Left lung (tissue), 10 donors: Measurements from ENCODE around the gene FAM227B. TPM values are rescaled to one million over a fixed set of nuclear protein-coding genes. Genes with fewer than 3 reads are reported as not detected.

Experiments
- ATAC-seq: fragments of 200-7000 bp; cut with Tn5 transposase; one replicate; pipeline ENCODE4 v1.9.1; 2020; ENCODE audit warnings: moderate library complexity
- DNase-seq, 4 donors: peaks; one replicate each; pipeline ENCODE4 v3.0.0-alpha.2; 2013 to 2020
- H3K27ac ChIP-seq, 2 donors: fragments of 200-600 bp; sonication (generic) in 1 of 2; one replicate each; pipeline versions ENCODE4 v1.5.0 to v1.8.0; 2020 to 2021
- H3K27me3 ChIP-seq, 2 donors: fragments of 200-600 bp; sonication (generic) in 1 of 2; one replicate each; pipeline versions ENCODE4 v1.5.0 to v1.8.0; 2020 to 2021
- H3K36me3 ChIP-seq, 2 donors: fragments of 200-600 bp; sonication (generic) in 1 of 2; one replicate each; pipeline versions ENCODE4 v1.5.0 to v1.8.0; 2020 to 2021
- H3K4me1 ChIP-seq, 2 donors: fragments of 200-600 bp; one replicate each; pipeline ENCODE4 v1.8.0; 2021
- H3K4me3 ChIP-seq, 2 donors: fragments of 200-600 bp; sonication (generic) in 1 of 2; one replicate each; pipeline versions ENCODE4 v1.5.0 to v1.8.0; 2020 to 2021; ENCODE audit warnings: mild to moderate bottlenecking in 1 of 2
- H3K9me3 ChIP-seq, 2 donors: fragments of 200-600 bp; sonication (generic) in 1 of 2; one replicate each; pipeline versions ENCODE4 v1.5.0 to v1.8.0; 2020 to 2021
- CTCF ChIP-seq, 2 donors: fragments of 200-600 bp; sonication (generic) in 1 of 2; IDR thresholded peaks; one replicate each; pipeline versions ENCODE4 v1.5.0 to v1.8.0; 2021; ENCODE audit warnings: antibody characterized with exemption in 2 of 2
- intact Hi-C, 2 donors: fragments of 100-400 bp; cut with DNase I; formaldehyde crosslinking; loops; one replicate each; pipeline versions ENCODE4 v1.11.2 to v1.14.2; 2022
- polyA plus RNA-seq, 6 donors: library from polyadenylated mRNA; unstranded; fragments of 120-200 nt; gene quantifications; one replicate each; pipeline ENCODE4 v1.2.1, GENCODE V29; 2013; ENCODE audit not compliant: insufficient read length in 6 of 6
- total RNA-seq, 2 donors: library from RNA; stranded (reverse); fragmentation: NEBNext Ultra II Directional; extraction: Animal tissue kit (Norgen Biotek cat#: 25700); gene quantifications; one replicate each; pipeline ENCODE4 v1.2.1, GENCODE V29; 2021
- donor health status: DM: no; HTN: yes; CAD: no.
- donor health status: DM: no; HTN: no; CAD: no.

FAM227B gene
- total and polyA plus RNA-seq, 8 donors, result 2.3 to 17.2 (median 13.3) TPM

GRCh38 chr15:49464522-49464921 lies 156.1 kb downstream of the FAM227B start:
- no peak for TF ChIP-seq CTCF (IDR thresholded peaks at IDR 0.05)
- Histone ChIP-seq H3K9me3 (no peaks in the 10 kb centered on the region), H3K27me3 (no peaks in the 10 kb centered on the region), H3K36me3 (no peaks in the 10 kb centered on the region), H3K4me3 (no peak overlapping the region), H3K4me1 (peaks cover 0 to 10% of the 10 kb centered on the region in 2 donors), H3K27ac (no peak overlapping the region)
- DNase-seq, result no peak
- ATAC-seq, result no peak
- intact Hi-C loops, result no loop called here

DNA sequence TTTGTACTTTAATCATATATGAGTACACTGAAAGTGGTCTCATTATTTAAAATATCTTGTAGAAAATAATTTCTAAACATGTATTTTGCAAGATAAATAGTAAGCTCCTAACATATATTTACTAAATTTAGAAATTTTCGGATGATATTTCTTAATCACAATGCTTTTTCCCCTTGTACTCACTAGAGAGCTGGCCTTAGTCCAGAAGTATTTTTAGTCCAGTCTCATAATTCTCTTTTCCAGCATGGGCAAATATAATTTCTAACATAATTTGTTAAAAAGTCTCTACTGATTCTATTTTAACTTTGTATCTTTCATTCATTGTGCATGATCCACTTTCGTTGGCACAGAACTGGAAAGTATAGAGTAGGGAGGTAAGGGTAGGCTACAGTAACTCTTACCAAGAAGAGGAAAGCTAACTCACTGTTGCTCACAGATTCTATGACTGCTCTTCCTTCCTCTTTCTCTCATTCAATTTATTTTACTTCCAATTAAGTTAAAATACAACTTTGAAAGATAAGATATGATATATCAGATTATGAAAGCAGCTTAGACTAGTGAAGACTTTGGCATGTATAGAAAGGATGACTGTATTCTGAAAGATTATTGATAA lies 158.3 kb downstream of the FAM227B start:
- no peaks in the 10 kb centered on the region for H3K9me3 ChIP-seq
- peak in 1 of 4 donors; percentile 38 for DNase-seq
- no peaks in the 10 kb centered on the region for H3K36me3 ChIP-seq
- no peak for TF ChIP-seq CTCF (IDR thresholded peaks at IDR 0.05)
- H3K27me3 ChIP-seq, result no peaks in the 10 kb centered on the region
- intact Hi-C loops, result no loop called here
- no peak for ATAC-seq
- peaks cover 0 to 10% of the 10 kb centered on the region in 2 donors for H3K4me1 ChIP-seq
- no peak overlapping the region for H3K4me3 ChIP-seq
- no peak overlapping the region for H3K27ac ChIP-seq

- no peaks in the 10 kb centered on the region for H3K9me3 ChIP-seq
- no peaks in the 10 kb centered on the region for H3K27me3 ChIP-seq
- H3K4me3 ChIP-seq, result no peak overlapping the region
- H3K27ac ChIP-seq, result no peak overlapping the region
- intact Hi-C loops, result no loop called here
- no peak for ATAC-seq
- no peak for DNase-seq
- no peak for TF ChIP-seq CTCF (IDR thresholded peaks at IDR 0.05)
- H3K4me1 ChIP-seq, result no peaks in the 10 kb centered on the region
- H3K36me3 ChIP-seq, result no peaks in the 10 kb centered on the region
Observed at GRCh38 chr15:49460411-49460941, 160.1 kb downstream of the FAM227B start.

GRCh38 chr15:49458145-49458544 lies 162.5 kb downstream of the FAM227B start:
- Histone ChIP-seq H3K9me3 (no peaks in the 10 kb centered on the region), H3K4me1 (no peaks in the 10 kb centered on the region), H3K4me3 (no peak overlapping the region), H3K27me3 (no peaks in the 10 kb centered on the region), H3K36me3 (no peaks in the 10 kb centered on the region), H3K27ac (peak overlapping the region in 1 of 2 donors; percentile 14)
- no peak for DNase-seq
- intact Hi-C loops, result no loop called here
- no peak for TF ChIP-seq CTCF (IDR thresholded peaks at IDR 0.05)
- no peak for ATAC-seq

DNA sequence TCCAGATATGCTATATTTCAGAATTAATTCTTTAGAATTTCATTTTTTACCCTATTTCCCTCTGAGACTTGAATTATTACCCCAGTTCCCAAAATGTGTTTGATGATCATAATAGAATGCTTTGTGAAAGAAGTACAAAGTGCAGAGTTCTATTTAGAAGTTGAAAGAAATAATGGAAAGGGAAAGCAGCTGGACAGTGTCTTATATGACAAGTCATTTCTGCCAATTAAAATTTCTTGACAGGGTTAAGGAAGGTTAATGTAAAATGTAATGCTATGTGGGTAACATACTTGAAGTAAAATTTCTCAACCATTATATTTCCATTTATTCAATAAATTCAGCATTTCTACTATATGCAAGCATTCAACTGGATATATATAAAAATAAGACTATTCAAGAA lies 164.5 kb downstream of the FAM227B start:
- no peak overlapping the region for H3K27ac ChIP-seq
- DNase-seq, result no peak
- no peaks in the 10 kb centered on the region for H3K9me3 ChIP-seq
- no peaks in the 10 kb centered on the region for H3K27me3 ChIP-seq
- no peak overlapping the region for H3K4me3 ChIP-seq
- no peaks in the 10 kb centered on the region for H3K4me1 ChIP-seq
- intact Hi-C loops, result no loop called here
- H3K36me3 ChIP-seq, result no peaks in the 10 kb centered on the region
- TF ChIP-seq CTCF (IDR thresholded peaks at IDR 0.05), result no peak
- ATAC-seq, result no peak
